HG03571 (cell line): Measurements from ENCODE around the gene KIAA0408.
"Not testable (repeated sequence)": the region's sequence is repeated elsewhere in the genome, so short reads cannot be mapped to it uniquely, and the experiment has no call there.

Source experiments
- ATAC-seq: cut with Tn5 transposase; IDR thresholded peaks from one replicate; pipeline ENCODE4 v1.9.1; 2021; ENCODE audit not compliant: unreplicated experiment

Gene KIAA0408

DNA sequence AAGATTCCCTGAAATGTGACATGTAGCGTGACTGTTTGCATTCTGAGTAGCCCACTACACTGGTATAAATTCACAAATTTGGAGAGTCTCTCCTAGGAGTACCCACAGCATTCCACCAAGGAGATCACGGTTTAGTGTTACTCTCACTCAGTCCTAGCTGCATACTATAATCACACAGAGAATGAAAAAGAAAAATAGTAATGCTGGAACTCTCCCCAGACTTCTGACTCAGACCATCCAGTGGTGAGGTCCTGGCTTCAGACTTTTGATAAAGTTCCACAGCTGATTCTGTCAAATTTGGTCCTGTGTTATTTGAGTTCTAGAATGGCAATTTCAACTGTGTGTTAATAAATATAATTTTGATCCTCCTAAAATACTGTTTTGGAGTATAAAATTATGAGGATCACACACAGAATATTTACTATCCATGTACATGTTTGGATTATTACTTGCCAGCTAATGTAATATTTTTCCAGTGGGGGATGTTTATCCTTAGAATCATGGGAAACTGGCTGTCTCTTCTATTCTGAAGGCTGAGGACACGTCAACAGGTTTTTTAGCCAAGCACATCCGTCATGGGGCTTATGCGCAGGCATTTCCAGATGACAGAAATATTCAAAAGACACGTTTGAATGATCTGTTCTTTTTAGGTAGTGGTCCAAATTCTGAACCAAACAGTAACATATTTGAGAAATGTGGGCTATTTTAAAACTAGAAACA is 5.1 kb upstream of the KIAA0408 start:
- ATAC-seq: no peak

DNA sequence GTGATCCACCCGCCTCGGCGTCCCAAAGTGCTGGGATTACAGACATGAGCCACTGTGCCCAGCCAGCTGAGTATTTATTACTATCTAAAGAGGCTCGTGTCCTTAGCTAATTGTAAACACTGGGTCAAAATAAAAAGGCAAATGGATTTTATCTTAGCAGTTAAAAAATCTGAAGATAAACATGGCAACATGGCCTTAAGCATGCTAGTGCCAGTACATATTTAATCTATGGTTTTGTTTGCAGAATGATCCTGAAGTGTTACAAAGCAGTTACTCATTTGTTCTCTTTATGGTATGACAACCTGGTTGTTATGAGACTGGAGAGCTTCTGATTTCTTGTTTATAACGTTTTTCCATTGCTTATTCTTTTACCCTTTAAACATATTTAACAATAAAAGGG is 3.9 kb upstream of the KIAA0408 start:
- no peak for ATAC-seq

DNA sequence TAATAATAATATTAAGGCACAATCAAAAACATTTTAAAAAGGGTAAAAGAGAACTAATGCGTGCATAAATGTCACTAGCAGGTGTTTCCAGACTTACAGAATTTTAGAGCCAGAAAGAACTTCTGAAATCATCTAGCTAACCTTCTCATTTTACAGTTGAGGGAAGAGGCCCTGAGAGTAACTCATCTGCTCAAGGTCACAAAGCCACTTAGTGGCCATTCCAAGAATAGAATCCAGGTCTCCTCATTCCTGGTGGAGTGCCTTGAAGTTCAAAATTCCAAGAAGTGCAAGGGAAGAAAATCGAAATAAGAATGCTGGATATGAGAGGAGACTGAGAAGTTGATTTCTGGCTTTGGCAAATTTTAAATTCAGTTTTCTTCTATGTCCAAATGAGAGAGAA is 3.2 kb upstream of the KIAA0408 start:
- ATAC-seq: no peak

DNA sequence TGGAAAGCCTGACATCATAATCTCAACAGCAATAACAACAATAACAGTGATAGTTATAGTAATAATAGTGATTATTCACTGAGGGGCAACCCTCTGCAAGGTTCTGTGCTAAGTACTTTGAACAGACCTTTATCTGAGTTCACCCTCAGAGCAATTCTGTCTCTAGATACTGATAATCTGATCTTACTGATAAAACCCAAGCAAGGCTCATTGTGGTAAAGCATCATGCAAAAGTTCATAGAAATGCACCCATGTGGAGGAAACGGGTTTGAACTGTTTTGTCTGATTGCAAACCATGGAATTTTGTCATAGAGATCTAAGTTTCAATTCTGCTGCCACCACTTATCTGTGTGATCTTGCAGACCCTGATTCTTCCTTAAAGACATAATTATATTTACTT is 1.3 kb upstream of the KIAA0408 start:
- no peak for ATAC-seq

DNA sequence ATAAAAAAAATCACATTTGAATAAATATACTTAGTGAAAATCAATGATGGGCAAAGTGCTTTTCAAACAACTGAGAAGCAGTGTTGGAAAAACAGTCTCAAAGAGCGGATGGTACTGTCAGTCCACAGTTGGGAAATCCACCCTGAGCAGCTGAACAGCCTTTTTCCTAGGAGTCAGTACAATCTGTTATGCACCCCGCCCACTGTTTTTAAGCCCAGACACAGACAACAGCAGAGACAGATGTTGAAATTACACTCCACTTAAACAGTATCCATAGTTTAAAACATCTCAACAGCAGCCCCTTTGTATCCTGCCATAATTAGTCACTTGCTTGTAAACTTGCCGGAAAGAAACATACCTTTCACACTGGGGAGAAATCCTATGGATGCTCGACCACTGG is 372 bp downstream of the KIAA0408 start:
- ATAC-seq: no peak

DNA sequence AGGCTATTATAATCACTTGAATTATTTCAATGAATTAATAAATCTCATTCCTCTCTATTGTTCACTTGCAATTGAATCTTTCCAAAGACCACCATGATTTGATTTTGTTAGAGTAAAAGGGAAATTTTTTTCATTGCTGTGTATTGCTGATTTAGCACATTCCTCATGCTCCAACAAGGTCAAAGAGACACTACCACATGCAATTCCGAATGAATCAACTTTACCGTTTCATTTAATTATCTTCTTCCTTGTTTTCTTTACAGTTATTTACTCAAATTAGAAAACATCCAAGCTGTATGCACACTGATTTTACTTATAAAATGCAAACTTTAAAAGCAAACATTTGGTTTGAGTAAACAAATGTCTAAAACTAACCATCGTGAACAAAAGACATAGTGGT is 967 bp downstream of the KIAA0408 start:
- ATAC-seq: no peak

DNA sequence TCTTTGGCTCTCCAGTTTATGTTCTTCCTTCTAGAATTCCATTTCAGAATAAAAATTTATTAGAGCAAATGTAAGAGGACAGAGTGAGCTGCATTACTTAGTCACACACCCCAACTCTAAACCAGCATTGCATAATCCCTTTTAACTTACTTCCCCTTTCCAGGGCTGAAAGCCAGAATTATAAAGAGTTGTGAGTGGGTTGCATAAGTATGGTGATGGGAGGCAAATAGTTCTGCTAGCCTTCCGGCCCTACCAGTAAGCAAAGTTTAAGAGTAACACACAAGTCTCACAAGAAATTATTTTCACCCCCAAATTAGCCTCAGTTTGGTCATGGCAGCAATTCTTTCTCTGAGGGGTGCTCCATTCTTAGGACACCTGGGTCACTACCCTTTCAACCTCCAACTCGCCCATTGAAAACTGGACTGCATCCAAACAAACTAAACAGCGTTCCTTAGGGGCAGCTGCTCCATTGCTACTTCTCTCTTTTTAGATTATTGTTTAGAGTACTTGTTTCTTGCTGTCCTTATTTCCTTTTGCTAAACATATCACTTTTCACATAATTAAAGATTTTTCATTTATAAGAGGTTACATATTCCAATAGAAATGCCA is 1.6 kb downstream of the KIAA0408 start:
- ATAC-seq: no peak

DNA sequence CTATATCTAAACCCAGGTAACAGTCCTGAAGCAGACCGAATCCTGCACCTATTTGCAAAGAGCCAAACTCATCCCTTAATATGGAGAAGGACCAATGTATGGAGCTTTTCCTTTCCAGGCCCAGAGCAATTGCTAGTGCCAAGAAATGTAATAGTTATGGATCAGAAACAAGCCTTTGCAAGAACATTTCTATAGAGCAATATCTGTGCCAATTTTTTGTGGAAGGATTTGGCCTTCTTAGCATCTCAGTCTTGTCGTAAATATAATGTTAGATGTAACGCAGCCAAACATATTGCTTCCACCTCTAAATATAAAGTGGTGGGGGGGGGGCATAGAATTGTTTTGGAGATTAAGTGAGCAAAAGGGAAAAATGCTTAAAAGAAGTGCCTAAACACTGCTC is 2.7 kb downstream of the KIAA0408 start:
- no peak for ATAC-seq

DNA sequence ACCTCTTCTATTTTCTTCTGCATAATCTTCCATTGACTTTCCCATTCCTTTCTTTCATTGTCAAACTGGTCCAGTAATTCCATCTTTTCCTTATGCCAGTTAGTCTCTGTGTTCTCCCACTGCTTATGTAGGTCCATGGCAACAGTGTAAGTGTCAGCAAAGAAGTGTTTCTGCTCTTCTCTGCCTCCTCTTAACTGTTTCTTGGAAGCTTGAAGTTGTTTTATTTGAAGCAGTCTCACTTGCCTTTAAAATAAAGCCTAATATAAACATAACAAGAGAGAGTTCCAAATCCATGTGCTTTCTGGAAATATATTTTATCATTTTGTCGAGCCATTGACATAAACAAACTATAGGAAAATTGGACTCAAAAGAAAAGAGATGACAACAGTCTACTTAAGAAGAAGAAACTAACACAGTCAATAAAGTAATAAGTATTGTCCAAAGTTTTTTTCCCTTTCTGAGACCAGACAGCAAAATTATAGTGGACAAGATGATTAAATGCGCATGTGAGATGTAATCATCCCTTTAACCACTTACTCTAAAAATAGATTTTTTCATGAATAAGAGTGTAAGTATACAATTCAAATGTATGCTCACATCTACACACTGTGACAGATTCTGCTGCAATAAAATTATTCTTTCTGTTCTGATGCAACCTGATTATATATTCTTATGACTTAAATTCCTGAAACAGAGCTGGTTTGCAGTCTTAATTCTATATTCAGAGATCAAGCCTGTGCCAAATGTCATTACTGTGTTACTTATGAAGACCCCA is 5.2 kb downstream of the KIAA0408 start:
- no peak for ATAC-seq

DNA sequence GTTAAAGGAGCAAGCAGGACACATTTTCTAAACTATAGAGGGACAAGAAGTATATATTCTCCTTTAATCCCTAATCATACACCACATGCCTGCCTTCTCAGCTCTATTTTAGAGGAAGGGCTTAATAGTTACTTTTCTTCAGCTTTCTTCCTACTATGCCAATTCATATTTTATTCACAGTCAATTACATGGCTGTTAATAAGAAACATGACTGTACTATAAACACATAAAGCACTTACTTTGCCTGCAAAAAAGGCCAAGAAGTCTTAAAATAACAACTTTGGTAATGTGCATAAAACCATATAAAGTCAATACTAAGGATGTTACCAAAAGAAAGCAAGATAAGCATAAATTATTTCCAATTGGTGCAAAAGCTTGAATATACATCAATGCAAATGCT is 6.4 kb downstream of the KIAA0408 start:
- ATAC-seq: no peak

DNA sequence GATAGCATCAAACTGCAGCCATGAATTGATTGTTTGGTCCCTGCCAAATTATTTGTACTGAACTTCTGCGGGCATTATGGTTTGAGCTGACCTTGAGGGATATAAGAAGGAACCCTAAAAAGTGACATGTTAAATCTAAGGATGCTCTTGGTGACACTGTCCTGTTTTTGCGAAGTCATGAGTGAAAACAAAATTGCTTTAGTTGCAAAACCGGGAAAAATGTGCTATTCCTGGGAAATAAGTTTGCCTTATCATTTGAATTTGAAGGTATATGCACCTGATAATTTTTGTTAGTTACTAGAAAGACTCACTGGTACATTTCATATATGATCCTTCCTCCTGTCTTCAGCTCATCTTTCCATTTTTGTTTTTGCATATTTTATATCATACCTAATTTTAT is 7.8 kb downstream of the KIAA0408 start:
- no peak for ATAC-seq

DNA sequence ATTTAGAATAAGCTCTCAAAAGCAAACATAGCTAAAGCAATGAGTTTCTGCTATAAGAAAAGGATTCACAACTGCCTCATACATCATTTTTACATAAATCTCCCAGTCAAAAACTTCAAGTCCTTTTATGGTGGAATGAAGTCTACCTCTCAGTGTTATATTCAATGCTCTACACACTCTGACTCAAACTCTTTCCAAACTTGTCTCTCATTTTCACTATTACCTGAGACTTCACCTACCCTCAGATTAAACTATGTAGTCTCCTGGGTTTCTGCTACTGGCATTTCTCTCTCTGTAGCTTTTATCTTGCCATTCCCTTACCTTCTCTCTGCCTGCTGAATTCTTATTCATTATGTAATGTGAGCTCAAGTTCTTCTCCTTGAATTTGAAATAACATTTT is 11.4 kb downstream of the KIAA0408 start:
- no peak for ATAC-seq

DNA sequence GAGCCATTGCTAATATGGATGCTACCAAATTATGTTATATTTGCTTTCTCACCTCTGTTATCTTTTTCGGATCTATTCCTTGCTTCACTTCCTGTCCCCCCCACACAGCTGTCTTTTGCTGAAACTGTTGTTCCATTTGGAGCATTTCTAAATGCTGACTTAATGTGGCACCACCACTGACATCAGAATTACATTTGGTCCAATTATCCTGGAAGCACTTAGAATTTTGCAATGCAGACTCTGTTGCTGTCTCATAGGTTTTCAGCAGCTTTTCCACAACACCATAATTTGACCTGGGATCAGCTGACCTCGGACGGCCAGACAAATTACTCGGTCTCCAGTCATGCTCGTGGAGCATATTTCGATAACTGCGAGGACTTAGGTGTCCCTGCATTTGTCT is 12.8 kb downstream of the KIAA0408 start:
- no peak for ATAC-seq

DNA sequence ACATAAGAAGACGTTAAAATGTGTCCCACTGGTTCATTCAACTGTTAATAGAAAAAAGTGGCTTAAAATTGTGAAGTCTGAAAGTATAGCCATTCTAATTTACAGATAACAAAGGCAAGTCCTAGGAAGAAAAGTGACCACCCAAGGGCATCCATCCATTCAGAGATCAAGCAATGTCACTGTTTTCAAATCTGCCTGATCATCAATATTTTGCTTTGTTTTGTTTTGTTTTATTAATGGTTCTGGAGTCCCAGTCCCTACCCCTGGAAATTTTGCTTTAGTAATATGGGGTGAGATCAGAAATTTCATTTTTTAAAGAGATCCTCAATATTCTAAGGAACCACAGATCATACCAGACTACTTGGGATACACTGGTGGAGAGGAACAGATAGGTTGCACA is 17.3 kb downstream of the KIAA0408 start:
- no peak for ATAC-seq

DNA sequence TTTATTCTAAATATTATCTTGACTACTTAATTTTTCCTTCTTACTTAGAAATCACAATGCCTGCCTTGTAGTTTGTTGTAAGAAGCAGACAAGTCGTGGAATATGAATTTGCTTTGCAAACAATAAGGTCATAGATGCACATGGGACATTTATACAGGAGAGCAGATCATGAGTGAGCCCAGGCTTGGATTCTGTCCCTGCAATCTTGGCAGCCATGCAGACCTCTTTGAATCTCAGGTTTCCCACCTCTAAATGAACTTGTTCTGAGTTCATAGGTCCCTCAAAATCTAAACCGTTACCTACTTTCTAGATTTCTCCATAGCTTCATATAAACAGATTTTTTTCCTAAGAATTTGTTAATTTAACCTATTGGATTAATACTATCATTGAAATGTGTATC is 19.5 kb downstream of the KIAA0408 start:
- ATAC-seq: no peak

DNA sequence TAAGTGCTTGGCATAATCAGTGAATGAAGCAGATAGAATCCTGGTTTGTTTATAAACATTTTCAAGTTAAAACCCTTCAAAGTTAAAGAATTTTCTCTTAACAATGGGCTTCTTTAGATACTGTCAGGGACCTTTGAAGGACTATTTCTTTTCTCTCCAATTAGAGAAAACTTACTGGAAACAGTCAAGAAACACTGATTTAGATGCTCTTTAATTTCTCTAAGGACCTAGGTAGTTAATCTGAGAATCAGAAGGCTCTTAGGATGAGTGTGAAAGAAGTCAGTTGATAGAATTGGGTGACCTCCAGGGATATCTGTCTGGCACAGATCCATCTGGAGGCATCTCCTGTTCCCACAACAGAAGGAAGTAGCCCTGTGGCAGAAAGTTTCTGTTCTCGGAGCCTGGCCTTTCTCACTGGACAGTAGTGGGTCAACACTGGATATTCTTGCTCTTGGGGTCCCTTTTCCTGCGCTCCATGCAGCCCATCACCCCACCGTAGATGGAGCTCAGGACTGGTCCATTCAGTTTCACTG is 22.5 kb downstream of the KIAA0408 start:
- no peak for ATAC-seq

DNA sequence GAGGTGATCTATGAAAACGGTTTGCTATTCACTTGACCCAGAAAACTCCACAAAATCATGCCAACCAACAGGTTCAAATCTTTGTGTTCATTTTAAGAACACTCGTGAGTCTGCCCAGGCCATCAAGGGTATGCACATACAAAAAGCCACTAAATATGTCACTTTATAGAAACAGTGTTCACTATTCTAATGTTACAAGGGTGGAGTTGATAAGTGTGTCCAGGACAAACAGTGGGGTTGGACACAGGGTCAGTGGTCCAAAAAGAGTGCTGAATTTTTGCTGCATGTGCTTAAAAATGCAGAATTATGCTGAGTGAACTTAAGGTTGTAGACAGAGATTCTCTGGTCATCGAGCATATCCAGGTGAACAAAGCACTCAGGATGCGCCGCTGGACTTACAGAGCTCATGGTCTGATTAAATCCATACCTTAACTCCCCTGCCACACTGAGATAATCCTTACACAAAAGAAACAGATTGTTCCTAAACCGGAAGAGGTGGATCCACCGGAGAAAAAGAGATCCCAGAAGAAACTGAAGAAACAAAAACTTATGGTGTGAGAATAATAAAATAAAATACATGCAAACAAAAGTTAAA is 23.5 kb downstream of the KIAA0408 start:
- no peak for ATAC-seq

DNA sequence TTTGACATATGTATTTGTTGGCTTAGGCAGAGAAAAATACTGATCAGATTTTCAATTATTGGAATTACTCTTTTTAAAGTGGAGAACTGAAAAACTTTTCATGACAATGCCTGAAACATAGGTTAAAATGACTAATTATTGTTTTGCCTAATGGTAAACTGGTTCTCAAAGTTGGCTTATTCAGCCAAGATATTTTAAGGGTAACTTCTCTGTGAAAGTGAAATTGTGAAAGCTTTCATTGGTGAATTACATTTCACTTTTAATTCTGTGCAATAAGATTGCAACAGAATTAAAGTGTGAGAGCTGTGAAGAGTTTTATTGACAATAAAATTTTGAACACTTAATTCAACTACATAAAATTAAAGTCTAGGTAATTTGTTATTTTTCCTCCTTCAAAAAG is 24.5 kb downstream of the KIAA0408 start:
- no peak for ATAC-seq

DNA sequence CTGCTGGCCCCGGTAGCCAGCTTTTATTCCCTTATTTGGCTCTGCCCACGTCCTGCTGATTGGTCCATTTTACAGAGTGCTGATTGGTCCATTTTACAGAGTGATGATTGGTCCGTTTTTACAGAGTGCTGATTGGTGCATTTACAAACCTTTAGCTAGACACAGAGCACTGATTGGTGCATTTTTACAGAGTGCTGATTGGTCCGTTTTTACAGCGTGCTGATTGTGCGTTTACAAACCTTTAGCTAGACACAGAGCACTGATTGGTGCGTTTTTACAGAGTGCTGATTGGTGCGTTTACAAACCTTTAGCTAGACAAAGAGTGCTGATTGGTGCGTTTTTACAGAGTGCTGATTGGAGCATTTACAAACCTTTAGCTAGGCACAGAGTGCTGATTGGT is 30.6 kb downstream of the KIAA0408 start:
- ATAC-seq: not testable (repeated sequence)

DNA sequence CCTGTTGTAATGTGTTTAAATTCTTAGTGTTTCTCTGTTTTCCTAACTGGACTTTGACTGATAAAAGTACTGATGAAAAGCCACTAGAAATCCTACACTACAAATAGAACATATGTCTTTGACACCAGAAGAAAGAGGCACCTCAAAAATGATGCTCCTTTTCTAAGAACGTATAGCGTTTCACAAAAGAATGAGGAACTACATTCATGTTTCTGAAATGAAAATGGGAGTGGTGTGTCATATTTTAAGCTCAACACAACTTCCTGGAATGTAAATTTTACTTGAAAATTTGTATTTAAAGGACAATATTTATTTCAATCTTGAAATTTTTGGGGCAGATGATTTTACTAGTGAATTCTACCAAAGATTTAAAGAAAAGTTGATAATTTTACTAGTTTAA is 35.3 kb downstream of the KIAA0408 start:
- no peak for ATAC-seq

DNA sequence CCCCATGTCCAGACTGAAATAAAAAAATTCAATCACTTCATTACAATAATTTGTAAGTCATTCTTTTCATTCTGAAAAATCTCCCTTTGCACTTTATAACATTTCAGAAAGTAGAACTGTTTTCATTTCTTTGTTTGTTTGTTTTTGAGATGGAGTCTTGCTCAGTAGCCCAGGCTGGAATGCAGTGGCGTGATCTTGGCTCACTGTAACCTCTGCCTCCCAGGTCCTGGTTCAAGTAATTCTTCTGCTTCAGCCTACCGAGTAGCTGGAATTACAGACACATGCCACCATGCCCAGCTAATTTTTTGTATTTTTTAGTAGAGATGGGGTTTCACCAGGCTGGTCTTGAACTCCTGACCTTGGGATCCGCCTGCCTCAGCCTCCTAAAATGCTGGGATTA is 38.0 kb downstream of the KIAA0408 start:
- ATAC-seq: not testable (repeated sequence)

DNA sequence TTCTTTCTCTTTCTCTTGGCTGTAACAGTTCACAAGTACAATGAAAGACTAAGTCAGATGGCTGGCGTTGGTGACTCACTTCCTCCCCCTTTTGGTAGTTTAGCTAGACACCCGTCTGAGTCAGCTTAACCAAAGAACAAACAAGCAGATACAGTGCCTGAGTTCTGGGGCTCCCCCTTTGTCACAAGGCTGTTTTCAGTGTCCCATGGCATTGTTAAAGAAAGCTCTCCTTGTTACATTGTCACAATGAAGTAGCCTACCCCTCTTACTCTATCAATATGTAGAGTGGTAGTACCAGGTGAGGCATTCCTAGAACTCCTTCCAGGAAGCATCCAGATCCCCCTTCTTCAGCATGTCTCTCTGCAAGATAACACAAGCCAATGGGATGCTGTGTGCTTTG is 38.6 kb downstream of the KIAA0408 start:
- peak; percentile 100 for ATAC-seq
